Stimulated activated CD4-positive, alpha-beta T cell treated with anti-CD3 and anti-CD28 coated beads, Interleukin-15, amount 100 ng/mL, for 24 hours (primary cell): ENCODE results near the gene PDGFC.
"Not testable (repeated sequence)": the region's sequence is repeated elsewhere in the genome, so short reads cannot be mapped to it uniquely, and the experiment has no call there.

ENCODE experiments used
- DNase-seq: peaks from one replicate; pipeline ENCODE4 v3.0.0-alpha.2; 2020

Gene PDGFC

DNA sequence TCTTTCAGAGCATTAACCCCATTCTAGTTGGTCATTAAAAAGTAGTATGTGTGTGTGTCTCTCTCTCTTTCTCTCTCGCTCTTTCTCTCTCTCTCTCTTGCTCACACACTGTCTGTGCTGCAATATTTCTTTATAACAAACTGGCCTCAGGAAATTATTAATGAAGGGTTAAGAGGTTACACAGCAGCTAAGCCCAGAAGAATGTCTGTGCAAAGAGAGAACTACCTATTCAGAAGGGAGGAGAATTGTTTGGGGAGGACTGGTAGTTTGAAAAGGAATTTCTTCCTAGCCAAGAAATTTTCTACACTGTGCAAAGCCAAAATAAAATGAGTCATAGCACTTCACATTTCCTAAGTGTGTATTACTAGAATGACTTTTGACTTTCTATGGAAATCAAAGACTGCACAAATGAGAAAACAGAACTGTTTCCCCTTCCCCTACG, 22.2 kb downstream of the PDGFC start:
- DNase-seq, result no peak

DNA sequence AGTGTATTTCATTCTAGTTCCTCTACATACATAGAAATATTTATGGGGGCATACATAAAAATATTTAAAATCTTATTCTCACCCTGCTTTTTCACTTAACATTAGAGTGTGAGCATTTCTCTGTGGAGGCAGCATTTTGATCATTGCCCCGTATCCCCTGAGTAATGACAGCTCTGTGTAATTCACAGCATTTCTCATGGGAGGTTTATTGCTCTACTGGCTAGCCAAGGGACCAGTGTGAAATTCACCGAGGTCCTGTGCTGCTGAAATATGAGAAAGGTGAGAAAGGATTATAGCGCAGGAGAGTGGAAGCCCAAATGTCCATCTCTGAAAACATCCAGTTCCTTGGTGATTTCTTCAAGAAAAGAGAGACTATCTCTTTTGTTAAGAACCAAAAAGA, 22.9 kb downstream of the PDGFC start:
- DNase-seq, result no peak

DNA sequence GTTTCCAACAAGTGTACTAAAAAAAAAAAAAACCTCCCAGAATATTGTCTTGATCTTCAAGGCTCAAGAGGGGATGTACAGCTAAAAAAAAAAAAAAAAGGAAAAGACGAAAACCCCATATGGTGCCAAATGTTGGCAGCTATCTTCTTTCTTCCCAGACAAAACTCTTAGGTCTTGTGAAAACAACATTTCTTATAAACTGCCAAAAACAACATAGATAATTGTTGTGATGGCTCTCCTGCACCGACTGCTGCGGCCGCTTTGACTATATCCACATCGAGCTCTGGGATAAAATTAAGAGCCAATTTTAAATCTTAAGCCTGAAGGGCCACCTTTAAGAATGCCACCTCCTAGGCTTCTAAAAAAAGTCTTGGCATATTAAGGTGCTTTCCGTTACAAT, 23.5 kb downstream of the PDGFC start:
- no peak for DNase-seq

DNA sequence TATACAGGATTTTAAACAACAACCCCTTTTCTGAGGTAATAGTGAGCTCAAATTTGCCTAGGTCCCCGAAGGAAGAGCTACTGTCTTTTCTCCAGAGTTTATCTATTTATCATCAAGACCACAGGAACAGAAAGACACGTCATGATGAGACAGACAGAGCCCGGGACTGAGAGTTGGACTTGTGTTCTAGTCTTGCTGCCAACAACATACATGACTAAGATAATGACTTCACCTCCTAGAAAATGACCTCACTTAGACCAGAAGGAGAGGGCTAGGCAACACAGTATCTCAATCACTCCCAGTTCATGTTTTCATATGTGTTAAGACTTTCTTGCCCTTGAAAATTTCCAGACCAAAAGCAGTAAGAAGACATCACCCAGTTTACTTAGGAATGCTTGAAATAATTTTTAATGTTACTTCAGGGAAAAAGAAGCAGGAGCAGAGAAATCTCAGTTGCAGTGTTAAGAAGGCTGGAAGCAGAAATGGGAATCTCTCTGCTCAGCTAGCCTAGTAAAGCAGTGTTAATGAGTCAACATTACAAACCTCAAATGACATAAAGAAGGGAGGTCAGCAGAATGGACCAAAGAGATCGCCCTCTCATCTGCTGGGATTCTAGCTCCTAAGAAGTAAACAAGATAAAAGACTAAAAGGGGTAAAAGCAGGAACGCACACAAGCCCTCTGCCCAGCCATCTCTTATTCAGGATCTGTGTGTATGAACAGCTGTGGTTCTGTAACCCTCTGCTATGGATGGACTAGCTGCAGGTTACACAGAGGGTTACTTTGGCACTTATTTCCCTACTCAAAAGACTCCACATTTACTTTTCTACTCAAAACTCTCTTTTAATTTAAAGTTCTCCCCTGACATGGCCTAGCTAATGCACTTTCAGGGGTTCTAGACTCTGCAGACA, 24.8 kb downstream of the PDGFC start:
- no peak for DNase-seq

DNA sequence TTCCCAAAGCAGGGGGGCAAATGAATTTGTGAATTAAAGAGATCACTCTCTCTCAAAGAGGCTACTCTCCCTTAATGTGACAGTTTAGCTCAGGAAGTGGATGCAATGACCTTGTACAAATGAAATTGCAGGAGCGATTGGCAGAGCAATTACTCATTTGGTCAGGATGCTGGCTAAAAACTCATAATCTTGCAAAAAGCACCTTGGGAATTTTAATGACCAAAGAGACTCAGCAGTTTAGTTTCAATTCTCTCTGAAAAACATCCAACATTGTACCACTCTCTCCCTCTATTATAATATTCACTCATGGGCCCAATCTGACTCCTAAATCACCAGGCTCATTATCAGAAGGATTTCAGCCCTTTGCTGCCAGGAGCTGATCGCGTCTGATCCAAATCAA, 26.1 kb downstream of the PDGFC start:
- no peak for DNase-seq

DNA sequence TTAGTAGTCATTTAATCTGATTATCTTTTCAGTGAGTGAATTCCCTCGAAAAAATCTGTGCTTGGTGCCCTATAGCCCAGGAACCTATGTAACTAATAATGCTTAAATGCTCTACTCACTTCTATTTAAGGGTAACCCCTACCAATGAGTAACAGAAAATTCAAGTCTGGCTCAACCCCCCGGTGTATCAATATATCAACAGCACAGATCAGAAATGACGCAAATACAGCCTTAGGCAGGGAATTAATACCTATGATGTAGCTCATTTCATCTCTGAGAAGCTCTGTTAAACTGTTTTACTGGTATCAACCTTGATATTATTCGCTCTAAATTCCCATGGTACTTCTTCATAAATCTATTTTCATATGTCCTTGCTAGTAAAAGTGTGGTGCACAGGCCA, 28.6 kb downstream of the PDGFC start:
- no peak for DNase-seq

DNA sequence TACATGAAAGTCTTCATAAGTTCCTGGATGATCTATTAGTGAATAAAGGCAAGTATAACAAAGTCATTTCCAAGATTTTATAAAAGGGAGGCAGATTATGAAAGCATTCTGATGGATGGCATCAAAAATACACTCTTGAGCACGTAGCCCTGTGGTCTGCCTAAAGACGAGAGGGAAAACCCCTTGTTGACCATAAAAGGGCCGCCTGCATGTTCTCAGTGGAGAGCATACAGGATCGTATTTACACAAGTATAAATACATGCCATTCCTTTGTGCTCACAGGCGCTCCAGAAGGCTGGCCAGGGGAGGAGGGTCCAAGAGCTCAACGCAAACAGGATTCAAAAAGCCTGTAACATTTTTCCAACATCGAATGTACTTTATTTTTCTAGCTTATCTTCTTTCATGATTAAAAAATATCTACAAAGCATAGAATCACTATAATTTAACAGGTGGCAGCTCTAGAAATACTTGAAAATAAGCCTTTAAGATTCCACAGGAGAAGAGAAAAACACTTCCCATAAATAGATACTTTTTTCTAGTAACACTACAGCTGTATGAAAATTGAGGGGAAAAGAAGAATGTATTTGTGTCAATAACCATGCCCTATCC, 29.6 kb downstream of the PDGFC start:
- DNase-seq, result no peak

DNA sequence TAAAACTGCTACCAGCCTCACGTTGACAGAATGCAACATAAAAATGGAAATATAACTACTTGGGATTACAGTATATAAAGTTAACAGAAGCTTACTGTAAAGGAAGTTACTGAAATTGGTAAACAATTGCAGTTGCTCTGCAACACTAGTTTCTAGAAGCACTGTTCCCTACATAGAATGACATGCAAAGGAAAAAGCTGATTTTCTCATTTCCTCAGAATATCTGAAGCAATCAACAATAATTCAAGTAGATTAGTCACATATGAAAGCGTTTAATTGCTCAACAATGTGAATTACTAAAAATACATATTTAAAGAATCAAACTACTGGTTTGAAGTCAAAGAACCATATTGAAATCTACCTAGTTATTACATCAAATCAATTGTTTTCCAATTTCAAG, 31.8 kb downstream of the PDGFC start:
- no peak for DNase-seq

DNA sequence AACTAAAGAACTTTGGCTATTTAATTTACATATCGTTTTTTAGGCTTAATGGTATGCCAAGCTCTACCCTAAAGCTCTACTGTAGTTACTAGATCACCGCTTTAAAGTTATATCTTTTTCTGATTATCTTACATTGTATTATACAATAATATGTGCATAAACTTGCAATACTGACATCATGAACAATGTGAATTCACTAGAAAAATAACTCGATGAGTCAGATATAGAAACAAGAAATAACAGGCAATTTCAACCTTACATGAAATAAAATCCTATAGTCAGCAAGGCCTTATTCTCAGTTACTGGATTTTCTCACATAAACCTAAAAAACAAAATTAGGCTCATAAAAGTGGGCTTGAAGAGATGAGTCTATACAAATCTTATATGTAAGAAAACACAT, 32.5 kb downstream of the PDGFC start:
- no peak for DNase-seq

DNA sequence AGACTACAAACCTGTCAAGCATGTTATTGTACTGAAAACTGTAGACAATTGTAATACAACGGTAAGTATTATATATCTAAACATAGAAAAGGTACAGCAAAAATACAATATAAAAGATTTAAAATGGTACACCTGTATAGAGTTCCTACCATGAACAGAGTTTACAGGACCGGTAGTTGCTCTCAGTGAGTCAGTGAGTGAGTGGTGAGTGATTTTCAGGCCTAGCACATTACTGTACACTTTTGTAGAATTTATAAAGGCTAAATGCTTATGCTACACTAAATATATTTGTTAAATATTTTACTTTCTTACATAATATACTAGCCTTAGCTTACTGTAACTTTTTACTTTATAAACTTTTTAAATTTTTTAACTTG, 37.4 kb downstream of the PDGFC start:
- no peak for DNase-seq

DNA sequence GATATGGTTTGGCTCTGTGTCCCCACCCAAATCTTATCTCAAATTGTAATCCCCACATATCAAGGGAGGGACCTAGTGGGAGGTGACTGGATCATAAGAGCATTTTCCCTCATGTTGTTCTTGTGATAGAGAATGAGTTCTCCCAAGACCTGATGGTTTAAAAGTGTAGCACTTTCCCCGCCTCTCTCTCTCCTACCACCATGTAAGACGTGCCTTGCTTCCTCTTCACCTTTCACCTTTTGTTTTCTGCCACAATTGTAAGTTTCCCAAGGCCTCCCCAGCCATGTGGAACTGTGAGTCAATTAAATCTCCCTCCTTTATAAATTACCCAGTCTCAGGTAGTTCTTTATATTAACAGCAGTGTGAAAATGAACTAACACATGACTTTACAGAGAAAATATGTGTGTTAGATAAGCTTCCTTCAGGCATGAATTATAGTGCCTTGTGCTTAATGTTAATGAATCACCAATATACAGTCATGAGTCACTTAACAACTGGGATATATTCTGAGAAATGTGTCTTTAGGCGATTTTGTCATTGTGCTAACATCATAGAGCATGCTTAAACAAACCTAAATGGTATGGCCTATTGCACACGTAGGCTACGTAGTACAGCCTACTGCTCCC, 37.9 kb downstream of the PDGFC start:
- DNase-seq, result no peak

DNA sequence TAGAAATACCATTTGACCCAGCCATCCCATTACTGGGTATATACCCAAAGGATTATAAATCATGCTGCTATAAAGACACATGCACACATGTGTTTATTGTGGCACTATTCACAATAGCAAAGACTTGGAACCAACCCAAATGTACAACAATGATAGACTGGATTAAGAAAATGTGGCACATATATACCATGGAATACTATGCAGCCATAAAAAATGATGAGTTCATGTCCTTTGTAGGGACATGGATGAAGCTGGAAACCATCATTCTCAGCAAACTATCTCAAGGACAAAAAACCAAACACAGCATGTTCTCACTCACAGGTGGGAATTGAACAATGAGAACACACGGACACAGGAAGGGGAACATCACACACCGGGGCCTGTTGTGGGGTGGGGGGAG, 39.2 kb downstream of the PDGFC start:
- not testable (repeated sequence) for DNase-seq

DNA sequence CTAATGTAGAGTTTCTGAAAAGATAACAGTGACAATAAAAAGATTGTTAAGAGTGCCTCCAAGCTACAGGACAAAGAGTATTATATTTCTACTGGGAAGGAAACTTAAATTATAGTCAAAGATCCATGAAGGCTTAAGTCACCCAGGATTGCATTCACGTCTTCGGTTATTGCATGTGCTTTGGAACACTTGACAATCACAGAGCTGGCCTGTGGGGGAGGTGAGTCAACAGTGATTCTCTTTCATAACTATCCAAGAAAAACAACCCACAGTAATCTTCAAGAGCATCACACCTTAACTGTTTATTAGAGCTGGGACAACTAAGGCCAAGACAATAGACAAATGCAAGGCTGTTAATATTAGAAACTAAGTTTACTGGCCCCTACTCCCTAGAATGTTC, 40.3 kb downstream of the PDGFC start:
- no peak for DNase-seq

DNA sequence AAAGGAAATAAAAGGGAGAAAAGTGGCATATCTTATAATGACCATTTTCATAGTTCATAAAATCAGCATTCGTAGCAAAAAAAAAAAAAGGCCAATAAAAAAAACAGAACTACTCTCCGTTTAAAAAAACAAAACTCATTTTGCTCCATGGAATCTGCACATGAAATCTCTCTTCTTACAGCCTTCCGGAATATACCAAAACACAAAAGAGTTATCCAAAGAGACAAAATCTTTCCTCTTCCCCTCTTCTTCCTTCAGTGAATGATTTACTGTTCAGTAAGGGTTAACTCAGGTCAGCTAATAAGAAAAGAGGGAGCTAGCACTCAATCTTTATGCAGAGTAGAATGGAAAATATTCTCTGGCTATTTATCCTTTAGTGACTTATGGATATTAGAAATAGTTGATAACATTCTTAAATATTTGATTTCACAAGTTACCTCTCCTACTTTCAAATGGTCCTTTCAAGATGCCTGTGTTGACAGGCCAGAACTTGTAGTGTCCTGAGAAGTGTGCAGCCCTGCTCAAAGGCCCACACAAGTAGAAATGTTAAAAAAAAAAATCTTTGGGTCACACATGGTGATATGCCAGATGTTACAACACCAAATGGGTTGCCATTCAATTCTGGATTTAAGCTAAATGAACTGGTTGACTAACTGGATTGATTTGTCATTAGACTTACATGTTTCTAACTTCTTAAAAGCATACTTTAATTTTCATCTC, 42.1 kb downstream of the PDGFC start:
- DNase-seq, result no peak

DNA sequence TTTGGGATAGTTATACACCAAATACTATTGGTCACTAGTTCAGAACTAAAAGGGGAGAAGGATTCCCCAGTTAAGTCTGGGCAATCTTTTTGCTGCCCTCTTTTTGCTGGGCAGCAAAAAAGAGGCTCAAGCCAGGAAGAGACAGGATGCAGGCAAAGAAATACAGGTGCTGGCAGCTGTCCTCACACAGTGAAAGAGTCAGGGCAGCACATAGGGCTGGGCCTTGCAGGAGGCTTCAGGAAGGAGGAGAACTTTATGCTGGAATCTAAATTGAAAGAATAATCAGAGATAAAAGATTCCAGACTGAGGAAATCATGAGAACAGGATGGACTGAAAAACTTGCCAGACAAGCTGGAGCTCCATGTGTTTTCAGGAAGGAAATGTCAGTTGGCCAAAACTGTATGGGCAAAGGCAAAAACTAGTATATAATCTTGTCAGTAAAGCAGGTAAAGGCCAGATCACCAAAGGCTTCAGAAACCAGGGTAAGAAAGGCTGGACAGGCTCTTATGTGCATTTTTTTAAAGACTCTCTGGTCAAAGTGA, 46.8 kb downstream of the PDGFC start:
- DNase-seq, result no peak

DNA sequence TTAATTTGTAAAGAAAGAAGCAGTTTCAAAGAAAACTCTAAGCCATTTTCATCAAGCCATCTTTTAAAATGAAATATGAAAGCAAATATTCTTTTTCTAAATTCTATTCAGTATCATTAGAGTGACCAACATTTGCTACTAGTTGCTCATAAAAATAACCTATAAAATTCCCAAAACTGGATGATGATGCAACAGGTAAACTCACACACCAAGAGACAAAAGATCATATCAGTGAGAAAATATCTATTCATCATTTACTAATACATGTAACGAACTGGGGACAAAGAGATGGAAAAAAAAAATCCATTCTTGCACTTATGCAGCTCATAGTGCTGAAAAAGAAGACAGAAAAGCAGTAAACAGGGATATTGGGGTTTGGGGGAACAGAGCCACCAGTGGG, 48.1 kb downstream of the PDGFC start:
- DNase-seq, result no peak

DNA sequence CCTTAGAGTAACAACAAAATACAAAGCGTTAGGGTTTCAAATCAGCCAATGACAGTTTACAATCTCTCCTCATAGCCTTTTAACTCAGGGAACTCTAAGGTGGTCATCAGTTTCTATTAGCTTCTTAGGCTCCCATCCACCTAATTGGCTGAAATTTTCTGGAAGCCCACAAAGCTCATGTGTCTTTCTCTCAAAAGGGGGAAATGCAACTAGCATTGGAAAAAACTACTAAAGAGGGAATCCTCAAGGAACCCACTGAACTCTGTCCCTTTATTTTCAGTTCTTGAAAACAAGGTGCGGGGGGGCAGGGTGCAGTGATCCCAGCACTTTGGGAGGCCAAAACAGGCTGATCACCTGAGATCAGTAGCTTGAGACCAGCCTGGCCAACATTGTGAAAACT, 56.4 kb downstream of the PDGFC start:
- no peak for DNase-seq

DNA sequence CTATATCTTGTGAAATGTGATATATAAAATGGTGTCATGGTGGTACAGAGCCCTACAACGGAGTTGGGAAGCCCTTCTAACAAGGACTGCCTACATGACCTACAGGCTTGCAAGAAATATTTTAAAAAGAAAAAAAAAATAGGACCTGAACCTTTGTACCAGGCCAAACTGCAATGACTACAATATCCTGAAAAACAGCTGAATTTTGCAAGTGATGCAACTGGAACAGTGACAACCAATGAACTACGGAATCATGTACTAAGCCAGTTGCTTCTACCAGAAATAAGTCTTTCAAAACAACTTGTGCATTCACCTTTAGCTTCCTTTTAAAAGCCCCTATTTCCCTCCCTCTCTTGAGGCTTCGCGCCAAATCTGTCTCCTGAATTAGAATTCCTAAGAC, 58.4 kb downstream of the PDGFC start:
- no peak for DNase-seq

DNA sequence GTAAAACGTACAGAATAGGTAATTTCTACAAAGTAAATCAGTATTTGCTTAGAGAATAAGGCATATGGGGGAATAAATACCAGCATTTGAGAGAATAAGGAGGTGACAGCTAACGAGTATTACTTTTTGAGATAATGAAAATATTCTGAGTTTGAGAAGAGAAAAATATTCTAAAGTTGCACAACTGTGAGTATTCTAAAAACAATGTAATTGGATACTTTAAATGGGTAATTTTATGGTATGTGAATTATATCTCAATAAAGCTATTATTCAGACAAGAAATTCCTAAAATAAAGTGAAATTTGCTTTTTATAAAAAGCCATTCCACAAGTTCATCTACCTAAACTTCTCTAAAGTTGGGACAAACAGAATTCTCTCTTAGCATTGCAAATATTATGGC, 62.6 kb downstream of the PDGFC start:
- DNase-seq, result no peak

DNA sequence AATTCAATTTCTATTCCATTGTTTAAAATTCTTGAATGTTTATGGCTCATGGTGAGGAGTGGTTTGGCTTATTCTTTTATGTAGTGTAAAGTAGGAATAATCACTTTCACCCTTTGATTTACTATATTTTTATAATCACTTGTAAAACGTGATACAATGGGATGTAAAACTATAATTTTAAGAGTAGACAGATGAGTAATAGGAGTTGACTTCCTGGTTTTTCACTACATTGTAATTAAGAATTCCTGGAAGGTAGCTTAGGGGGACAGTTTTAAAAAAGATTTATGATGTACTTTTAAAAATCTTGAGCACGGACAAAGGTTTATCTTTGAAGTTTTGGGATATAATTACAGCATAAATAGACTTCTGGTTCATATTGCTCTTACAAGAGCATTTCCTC, 65.3 kb downstream of the PDGFC start:
- no peak for DNase-seq

DNA sequence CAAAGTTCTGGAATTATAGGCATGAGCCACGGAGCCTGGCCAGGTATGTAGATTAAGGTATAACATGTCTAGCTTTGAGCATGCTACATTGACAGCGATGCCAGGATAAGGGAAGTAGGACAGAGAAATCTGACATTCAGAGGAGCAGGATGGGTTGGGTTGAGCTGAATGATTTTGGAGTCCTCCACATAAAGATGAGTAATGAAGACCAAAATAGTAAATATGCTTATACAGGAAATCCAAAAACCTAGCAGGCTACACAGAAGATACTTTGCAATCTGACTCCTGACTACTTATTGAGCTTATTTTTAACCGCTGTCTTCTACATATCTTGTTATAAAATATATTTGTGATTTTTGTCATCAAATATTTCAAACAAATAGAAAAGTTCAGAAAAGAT, 69.7 kb downstream of the PDGFC start:
- DNase-seq, result no peak

DNA sequence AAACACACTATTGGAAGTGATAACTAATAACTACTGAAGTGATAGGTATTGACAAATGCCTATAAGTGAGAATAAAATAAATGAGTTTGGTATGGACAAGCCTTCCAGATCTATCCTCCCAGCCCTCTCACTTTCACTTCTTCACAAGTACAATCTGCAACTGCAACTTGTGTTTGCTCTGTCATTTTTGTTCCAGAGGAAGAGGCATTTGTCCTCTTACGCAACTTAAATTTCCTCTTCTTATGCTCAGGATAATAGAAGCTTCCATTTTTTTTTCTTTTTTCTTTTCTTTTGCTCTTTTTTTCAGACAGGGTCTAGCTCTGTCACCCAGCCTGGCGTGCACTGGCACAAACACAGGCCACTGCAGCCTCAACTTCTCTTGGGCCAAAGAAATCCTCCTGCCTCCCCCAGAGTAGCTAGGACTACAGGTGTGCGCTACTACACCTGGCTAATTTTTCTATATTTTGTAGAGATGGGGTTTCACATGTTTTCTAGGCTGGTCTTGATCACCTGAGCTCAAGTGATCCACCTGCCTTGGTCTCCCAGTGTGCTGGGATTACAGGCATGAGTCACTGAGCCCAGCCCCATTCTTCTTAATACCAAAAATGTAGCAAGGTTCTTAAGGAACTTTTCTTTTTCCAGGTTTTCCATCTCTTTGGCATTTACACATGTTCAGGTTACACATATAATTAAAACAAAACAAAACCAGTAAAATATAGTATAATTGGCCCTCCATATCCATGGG, 73.1 kb downstream of the PDGFC start:
- DNase-seq, result no peak

DNA sequence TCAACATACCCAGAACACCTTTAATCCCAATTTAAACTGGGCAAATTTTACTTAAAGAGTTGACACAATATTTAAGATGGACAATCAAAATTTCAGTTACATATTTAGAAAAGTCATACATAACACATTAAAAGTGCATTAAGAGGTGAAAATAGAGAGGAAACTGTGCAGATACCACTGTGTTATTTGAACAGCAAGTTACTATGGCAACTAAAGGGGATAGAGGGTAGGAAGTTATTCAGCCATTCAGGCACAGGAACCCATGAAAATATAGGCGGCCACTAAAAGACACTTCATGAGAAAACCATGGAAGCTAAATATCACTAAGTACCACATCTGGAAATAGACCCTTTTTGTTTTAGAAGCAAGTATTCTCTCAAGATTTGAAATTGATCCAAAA, 75.1 kb downstream of the PDGFC start:
- DNase-seq, result no peak
